ENCODE measurements around the gene PKDCC.

The PKDCC gene

GRCh38 chr2:42010743-42011298, 37.0 kb upstream of the PKDCC start:
- Histone ChIP-seq H3K9me3 (ENCODE audit: severe bottlenecking) (no peaks in the 10 kb centered on the region), H3K4me3 (ENCODE audit: severe bottlenecking) (no peak overlapping the region), H3K27me3 (ENCODE audit: insufficient read depth, poor library complexity, severe bottlenecking) (no peaks in the 10 kb centered on the region), H3K27ac (ENCODE audit: poor library complexity, severe bottlenecking) (no peak overlapping the region), H3K36me3 (ENCODE audit: low read depth) (no peaks in the 10 kb centered on the region), H3K4me1 (ENCODE audit: insufficient read depth, poor library complexity, severe bottlenecking) (no peaks in the 10 kb centered on the region)
- DNase-seq (ENCODE audit: low spot score), result no peak
- TF ChIP-seq, protein P1, sequence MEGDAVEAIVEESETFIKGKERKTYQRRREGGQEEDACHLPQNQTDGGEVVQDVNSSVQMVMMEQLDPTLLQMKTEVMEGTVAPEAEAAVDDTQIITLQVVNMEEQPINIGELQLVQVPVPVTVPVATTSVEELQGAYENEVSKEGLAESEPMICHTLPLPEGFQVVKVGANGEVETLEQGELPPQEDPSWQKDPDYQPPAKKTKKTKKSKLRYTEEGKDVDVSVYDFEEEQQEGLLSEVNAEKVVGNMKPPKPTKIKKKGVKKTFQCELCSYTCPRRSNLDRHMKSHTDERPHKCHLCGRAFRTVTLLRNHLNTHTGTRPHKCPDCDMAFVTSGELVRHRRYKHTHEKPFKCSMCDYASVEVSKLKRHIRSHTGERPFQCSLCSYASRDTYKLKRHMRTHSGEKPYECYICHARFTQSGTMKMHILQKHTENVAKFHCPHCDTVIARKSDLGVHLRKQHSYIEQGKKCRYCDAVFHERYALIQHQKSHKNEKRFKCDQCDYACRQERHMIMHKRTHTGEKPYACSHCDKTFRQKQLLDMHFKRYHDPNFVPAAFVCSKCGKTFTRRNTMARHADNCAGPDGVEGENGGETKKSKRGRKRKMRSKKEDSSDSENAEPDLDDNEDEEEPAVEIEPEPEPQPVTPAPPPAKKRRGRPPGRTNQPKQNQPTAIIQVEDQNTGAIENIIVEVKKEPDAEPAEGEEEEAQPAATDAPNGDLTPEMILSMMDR (IDR thresholded peaks at IDR 0.05; ENCODE audit: poor library complexity, severe bottlenecking), result no peak
- ATAC-seq (ENCODE audit: low read depth), result peak; percentile 29; the same call in 1 of the 3 replicates

GRCh38 chr2:42012137-42012536, 35.7 kb upstream of the PKDCC start:
- H3K36me3 ChIP-seq (ENCODE audit: low read depth), result no peaks in the 10 kb centered on the region
- DNase-seq (ENCODE audit: low spot score) (no peak), ATAC-seq (ENCODE audit: low read depth) (no peak)
- no peaks in the 10 kb centered on the region for H3K27me3 ChIP-seq (ENCODE audit: insufficient read depth, poor library complexity, severe bottlenecking)
- no peak overlapping the region for H3K4me3 ChIP-seq (ENCODE audit: severe bottlenecking)
- no peaks in the 10 kb centered on the region for H3K4me1 ChIP-seq (ENCODE audit: insufficient read depth, poor library complexity, severe bottlenecking)
- no peaks in the 10 kb centered on the region for H3K9me3 ChIP-seq (ENCODE audit: severe bottlenecking)
- H3K27ac ChIP-seq (ENCODE audit: poor library complexity, severe bottlenecking), result no peak overlapping the region
- TF ChIP-seq, protein P1 (IDR thresholded peaks at IDR 0.05; ENCODE audit: poor library complexity, severe bottlenecking), result no peak

DNA sequence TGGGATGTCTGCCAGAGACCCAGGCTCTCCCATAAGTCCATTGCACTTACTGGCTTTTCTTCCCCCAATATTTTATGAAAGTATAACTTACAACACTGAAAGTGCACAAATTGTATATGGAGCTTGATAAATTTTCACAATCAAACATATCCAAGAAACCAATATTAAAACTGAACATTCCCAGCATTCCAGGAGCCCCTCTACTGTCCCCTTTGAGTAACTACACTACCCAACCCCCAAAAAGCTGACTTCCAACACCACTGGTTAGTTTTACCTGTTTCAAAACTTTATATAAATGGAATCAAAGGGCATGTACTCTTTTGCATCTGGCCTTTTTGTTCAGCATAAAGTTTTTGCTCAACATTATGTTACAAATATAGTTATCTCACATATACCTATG, 35.2 kb upstream of the PKDCC start:
- no peaks in the 10 kb centered on the region for H3K27me3 ChIP-seq (ENCODE audit: insufficient read depth, poor library complexity, severe bottlenecking)
- TF ChIP-seq, protein P1 (IDR thresholded peaks at IDR 0.05; ENCODE audit: poor library complexity, severe bottlenecking), result no peak
- no peak overlapping the region for H3K4me3 ChIP-seq (ENCODE audit: severe bottlenecking)
- H3K36me3 ChIP-seq (ENCODE audit: low read depth), result no peaks in the 10 kb centered on the region
- DNase-seq (ENCODE audit: low spot score), result no peak
- no peaks in the 10 kb centered on the region for H3K9me3 ChIP-seq (ENCODE audit: severe bottlenecking)
- H3K27ac ChIP-seq (ENCODE audit: poor library complexity, severe bottlenecking), result no peak overlapping the region
- no peaks in the 10 kb centered on the region for H3K4me1 ChIP-seq (ENCODE audit: insufficient read depth, poor library complexity, severe bottlenecking)
- no peak for ATAC-seq (ENCODE audit: low read depth)

GRCh38 chr2:42013409-42013808, 34.4 kb upstream of the PKDCC start:
- no peaks in the 10 kb centered on the region for H3K36me3 ChIP-seq (ENCODE audit: low read depth)
- TF ChIP-seq, protein P1 (IDR thresholded peaks at IDR 0.05; ENCODE audit: poor library complexity, severe bottlenecking), result no peak
- DNase-seq (ENCODE audit: low spot score), result no peak

GRCh38 chr2:42021464-42021863, 26.4 kb upstream of the PKDCC start:
- H3K36me3 ChIP-seq (ENCODE audit: low read depth), result no peaks in the 10 kb centered on the region
- H3K9me3 ChIP-seq (ENCODE audit: severe bottlenecking), result no peaks in the 10 kb centered on the region
- DNase-seq (ENCODE audit: low spot score) (no peak), ATAC-seq (ENCODE audit: low read depth) (no peak)
- no peak overlapping the region for H3K4me3 ChIP-seq (ENCODE audit: severe bottlenecking)
- no peaks in the 10 kb centered on the region for H3K27me3 ChIP-seq (ENCODE audit: insufficient read depth, poor library complexity, severe bottlenecking)
- H3K27ac ChIP-seq (ENCODE audit: poor library complexity, severe bottlenecking), result no peak overlapping the region
- TF ChIP-seq, protein P1 (IDR thresholded peaks at IDR 0.05; ENCODE audit: poor library complexity, severe bottlenecking), result no peak
- H3K4me1 ChIP-seq (ENCODE audit: insufficient read depth, poor library complexity, severe bottlenecking), result no peaks in the 10 kb centered on the region

More at GRCh38 chr2:42013409-42013808, 34.4 kb upstream of the PKDCC start:
- Histone ChIP-seq H3K9me3 (ENCODE audit: severe bottlenecking) (no peaks in the 10 kb centered on the region), H3K27me3 (ENCODE audit: insufficient read depth, poor library complexity, severe bottlenecking) (no peaks in the 10 kb centered on the region), H3K4me1 (ENCODE audit: insufficient read depth, poor library complexity, severe bottlenecking) (no peaks in the 10 kb centered on the region), H3K4me3 (ENCODE audit: severe bottlenecking) (no peak overlapping the region), H3K27ac (ENCODE audit: poor library complexity, severe bottlenecking) (no peak overlapping the region)
- no peak for ATAC-seq (ENCODE audit: low read depth)

All from RWPE2 (cell line).